HEK293 (cell line): ENCODE results near the gene SLC35E1.

Experiments used
- BCL11B ChIP-seq: fragments of 450-650 bp; formaldehyde crosslinking; IDR thresholded peaks from 2 replicates; pipeline ENCODE4 v1.5.1; 2016; ENCODE audit warnings: low read depth, missing biosample characterization, missing genetic modification characterization
- KLF1 ChIP-seq: fragments of 450-650 bp; formaldehyde crosslinking; IDR thresholded peaks from 2 replicates; pipeline ENCODE4 v1.5.1; 2016; ENCODE audit warnings: missing biosample characterization, missing genetic modification characterization
- ZBTB17 ChIP-seq: fragments of 450-650 bp; formaldehyde crosslinking; IDR thresholded peaks from 2 replicates; pipeline ENCODE4 v1.5.1; 2016; ENCODE audit warnings: missing biosample characterization, missing genetic modification characterization
- ZNF624 ChIP-seq: fragments of 450-650 bp; formaldehyde crosslinking; IDR thresholded peaks from 2 replicates; pipeline ENCODE4 v1.5.1; 2017; ENCODE audit warnings: missing biosample characterization, missing genetic modification characterization
- ZNF785 ChIP-seq: fragments of 450-650 bp; formaldehyde crosslinking; IDR thresholded peaks from 2 replicates; pipeline ENCODE4 v1.5.1; 2016; ENCODE audit warnings: missing biosample characterization, missing genetic modification characterization
- TF ChIP-seq, protein P1 (sequence below): fragments of 450-650 bp; formaldehyde crosslinking; IDR thresholded peaks from 2 replicates; pipeline ENCODE4 v1.5.1; 2016; ENCODE audit warnings: missing biosample characterization, missing genetic modification characterization
- TF ChIP-seq, protein P2 (sequence below): fragments of 450-650 bp; IDR thresholded peaks from 2 replicates; pipeline ENCODE4 v1.5.1; 2018; ENCODE audit warnings: missing biosample characterization, mild to moderate bottlenecking, missing genetic modification characterization
- TF ChIP-seq, protein P3 (sequence below): fragments of 450-650 bp; formaldehyde crosslinking; IDR thresholded peaks from 2 replicates; pipeline ENCODE4 v1.5.1; 2017; ENCODE audit warnings: missing biosample characterization, missing genetic modification characterization
- TF ChIP-seq, protein P4 (sequence below): fragments of 450-650 bp; formaldehyde crosslinking; IDR thresholded peaks from 2 replicates; pipeline ENCODE4 v1.5.1; 2016; ENCODE audit warnings: missing biosample characterization, missing genetic modification characterization
- TF ChIP-seq, protein P5 (sequence below): fragments of 450-650 bp; formaldehyde crosslinking; IDR thresholded peaks from 2 replicates; pipeline ENCODE4; 2016; ENCODE audit warnings: missing biosample characterization, missing genetic modification characterization
- TF ChIP-seq, protein P6 (sequence below): fragments of 450-650 bp; formaldehyde crosslinking; IDR thresholded peaks from 2 replicates; pipeline ENCODE4 v1.5.1; 2016; ENCODE audit warnings: missing biosample characterization, missing genetic modification characterization

DNA sequence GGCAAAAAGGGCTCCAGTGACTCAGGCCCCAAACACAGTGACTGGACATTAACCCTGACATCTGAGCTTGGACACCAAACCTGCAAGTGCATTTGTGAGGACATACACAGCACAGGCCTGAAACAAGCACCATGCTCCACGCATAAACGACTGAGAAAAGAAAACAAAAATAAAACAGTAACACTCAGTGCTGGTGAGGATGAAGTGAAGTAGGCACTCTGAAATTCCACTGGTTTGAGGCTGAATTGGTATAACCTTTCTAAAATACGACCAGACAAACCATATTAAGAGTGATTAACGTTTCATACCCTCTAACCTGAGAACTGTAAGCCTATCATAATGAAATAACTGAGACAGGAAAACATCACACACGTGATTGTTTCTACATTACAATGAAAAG lies 5.5 kb downstream of the SLC35E1 start:
- TF ChIP-seq ZNF785 (tag by site-specific recombination) (no peak), ZNF624 (tag by site-specific recombination) (no peak), BCL11B (tag by site-specific recombination) (no peak), ZBTB17 (no peak), KLF1 (no peak)
- TF ChIP-seq, protein P1, sequence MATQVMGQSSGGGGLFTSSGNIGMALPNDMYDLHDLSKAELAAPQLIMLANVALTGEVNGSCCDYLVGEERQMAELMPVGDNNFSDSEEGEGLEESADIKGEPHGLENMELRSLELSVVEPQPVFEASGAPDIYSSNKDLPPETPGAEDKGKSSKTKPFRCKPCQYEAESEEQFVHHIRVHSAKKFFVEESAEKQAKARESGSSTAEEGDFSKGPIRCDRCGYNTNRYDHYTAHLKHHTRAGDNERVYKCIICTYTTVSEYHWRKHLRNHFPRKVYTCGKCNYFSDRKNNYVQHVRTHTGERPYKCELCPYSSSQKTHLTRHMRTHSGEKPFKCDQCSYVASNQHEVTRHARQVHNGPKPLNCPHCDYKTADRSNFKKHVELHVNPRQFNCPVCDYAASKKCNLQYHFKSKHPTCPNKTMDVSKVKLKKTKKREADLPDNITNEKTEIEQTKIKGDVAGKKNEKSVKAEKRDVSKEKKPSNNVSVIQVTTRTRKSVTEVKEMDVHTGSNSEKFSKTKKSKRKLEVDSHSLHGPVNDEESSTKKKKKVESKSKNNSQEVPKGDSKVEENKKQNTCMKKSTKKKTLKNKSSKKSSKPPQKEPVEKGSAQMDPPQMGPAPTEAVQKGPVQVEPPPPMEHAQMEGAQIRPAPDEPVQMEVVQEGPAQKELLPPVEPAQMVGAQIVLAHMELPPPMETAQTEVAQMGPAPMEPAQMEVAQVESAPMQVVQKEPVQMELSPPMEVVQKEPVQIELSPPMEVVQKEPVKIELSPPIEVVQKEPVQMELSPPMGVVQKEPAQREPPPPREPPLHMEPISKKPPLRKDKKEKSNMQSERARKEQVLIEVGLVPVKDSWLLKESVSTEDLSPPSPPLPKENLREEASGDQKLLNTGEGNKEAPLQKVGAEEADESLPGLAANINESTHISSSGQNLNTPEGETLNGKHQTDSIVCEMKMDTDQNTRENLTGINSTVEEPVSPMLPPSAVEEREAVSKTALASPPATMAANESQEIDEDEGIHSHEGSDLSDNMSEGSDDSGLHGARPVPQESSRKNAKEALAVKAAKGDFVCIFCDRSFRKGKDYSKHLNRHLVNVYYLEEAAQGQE, result no peak
- TF ChIP-seq, protein P2, sequence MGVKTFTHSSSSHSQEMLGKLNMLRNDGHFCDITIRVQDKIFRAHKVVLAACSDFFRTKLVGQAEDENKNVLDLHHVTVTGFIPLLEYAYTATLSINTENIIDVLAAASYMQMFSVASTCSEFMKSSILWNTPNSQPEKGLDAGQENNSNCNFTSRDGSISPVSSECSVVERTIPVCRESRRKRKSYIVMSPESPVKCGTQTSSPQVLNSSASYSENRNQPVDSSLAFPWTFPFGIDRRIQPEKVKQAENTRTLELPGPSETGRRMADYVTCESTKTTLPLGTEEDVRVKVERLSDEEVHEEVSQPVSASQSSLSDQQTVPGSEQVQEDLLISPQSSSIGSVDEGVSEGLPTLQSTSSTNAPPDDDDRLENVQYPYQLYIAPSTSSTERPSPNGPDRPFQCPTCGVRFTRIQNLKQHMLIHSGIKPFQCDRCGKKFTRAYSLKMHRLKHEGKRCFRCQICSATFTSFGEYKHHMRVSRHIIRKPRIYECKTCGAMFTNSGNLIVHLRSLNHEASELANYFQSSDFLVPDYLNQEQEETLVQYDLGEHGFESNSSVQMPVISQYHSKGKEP, result no peak
- TF ChIP-seq, protein P3, sequence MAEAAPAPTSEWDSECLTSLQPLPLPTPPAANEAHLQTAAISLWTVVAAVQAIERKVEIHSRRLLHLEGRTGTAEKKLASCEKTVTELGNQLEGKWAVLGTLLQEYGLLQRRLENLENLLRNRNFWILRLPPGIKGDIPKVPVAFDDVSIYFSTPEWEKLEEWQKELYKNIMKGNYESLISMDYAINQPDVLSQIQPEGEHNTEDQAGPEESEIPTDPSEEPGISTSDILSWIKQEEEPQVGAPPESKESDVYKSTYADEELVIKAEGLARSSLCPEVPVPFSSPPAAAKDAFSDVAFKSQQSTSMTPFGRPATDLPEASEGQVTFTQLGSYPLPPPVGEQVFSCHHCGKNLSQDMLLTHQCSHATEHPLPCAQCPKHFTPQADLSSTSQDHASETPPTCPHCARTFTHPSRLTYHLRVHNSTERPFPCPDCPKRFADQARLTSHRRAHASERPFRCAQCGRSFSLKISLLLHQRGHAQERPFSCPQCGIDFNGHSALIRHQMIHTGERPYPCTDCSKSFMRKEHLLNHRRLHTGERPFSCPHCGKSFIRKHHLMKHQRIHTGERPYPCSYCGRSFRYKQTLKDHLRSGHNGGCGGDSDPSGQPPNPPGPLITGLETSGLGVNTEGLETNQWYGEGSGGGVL, result no peak
- TF ChIP-seq, protein P4, sequence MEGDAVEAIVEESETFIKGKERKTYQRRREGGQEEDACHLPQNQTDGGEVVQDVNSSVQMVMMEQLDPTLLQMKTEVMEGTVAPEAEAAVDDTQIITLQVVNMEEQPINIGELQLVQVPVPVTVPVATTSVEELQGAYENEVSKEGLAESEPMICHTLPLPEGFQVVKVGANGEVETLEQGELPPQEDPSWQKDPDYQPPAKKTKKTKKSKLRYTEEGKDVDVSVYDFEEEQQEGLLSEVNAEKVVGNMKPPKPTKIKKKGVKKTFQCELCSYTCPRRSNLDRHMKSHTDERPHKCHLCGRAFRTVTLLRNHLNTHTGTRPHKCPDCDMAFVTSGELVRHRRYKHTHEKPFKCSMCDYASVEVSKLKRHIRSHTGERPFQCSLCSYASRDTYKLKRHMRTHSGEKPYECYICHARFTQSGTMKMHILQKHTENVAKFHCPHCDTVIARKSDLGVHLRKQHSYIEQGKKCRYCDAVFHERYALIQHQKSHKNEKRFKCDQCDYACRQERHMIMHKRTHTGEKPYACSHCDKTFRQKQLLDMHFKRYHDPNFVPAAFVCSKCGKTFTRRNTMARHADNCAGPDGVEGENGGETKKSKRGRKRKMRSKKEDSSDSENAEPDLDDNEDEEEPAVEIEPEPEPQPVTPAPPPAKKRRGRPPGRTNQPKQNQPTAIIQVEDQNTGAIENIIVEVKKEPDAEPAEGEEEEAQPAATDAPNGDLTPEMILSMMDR (tag by site-specific recombination), result no peak
- TF ChIP-seq, protein P5, sequence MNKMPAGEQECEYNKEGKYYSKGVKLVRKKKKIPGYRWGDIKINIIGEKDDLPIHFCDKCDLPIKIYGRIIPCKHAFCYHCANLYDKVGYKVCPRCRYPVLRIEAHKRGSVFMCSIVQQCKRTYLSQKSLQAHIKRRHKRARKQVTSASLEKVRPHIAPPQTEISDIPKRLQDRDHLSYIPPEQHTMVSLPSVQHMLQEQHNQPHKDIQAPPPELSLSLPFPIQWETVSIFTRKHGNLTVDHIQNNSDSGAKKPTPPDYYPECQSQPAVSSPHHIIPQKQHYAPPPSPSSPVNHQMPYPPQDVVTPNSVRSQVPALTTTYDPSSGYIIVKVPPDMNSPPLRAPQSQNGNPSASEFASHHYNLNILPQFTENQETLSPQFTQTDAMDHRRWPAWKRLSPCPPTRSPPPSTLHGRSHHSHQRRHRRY (tag by site-specific recombination), result no peak
- TF ChIP-seq, protein P6, sequence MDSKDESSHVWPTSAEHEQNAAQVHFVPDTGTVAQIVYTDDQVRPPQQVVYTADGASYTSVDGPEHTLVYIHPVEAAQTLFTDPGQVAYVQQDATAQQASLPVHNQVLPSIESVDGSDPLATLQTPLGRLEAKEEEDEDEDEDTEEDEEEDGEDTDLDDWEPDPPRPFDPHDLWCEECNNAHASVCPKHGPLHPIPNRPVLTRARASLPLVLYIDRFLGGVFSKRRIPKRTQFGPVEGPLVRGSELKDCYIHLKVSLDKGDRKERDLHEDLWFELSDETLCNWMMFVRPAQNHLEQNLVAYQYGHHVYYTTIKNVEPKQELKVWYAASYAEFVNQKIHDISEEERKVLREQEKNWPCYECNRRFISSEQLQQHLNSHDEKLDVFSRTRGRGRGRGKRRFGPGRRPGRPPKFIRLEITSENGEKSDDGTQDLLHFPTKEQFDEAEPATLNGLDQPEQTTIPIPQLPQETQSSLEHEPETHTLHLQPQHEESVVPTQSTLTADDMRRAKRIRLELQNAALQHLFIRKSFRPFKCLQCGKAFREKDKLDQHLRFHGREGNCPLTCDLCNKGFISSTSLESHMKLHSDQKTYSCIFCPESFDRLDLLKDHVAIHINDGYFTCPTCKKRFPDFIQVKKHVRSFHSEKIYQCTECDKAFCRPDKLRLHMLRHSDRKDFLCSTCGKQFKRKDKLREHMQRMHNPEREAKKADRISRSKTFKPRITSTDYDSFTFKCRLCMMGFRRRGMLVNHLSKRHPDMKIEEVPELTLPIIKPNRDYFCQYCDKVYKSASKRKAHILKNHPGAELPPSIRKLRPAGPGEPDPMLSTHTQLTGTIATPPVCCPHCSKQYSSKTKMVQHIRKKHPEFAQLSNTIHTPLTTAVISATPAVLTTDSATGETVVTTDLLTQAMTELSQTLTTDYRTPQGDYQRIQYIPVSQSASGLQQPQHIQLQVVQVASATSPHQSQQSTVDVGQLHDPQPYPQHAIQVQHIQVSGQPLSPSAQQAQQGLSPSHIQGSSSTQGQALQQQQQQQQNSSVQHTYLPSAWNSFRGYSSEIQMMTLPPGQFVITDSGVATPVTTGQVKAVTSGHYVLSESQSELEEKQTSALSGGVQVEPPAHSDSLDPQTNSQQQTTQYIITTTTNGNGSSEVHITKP (tag by site-specific recombination), result no peak
